ENCODE results near the gene ARID4A. TPM values are rescaled to one million over a fixed set of nuclear protein-coding genes. Genes with fewer than 3 reads are reported as not detected.

Gene ARID4A
- polyA plus RNA-seq, 4 donors: 24.7 to 35.9 (median 30.9) TPM

Other genes with a start within 250 kb of the ARID4A start
- 10 to 100 TPM; 75.5 to 90.3 (median 83.7) TPM for gene ARMH4, start 146.3 kb upstream of the ARID4A start, polyA plus RNA-seq (ENCODE audit: insufficient read length in 4 of 4)
- gene ACTR10, start 98.4 kb upstream of the ARID4A start, polyA plus RNA-seq (ENCODE audit: insufficient read length in 4 of 4): 100 to 1,000 TPM; 105 to 118 (median 111) TPM
- gene PSMA3, start 53.7 kb upstream of the ARID4A start, polyA plus RNA-seq (ENCODE audit: insufficient read length in 4 of 4): 100 to 1,000 TPM; 127 to 161 (median 143) TPM
- gene TOMM20L, start 97.4 kb downstream of the ARID4A start, polyA plus RNA-seq (ENCODE audit: insufficient read length in 4 of 4): 1 to 10 TPM in 3 of 4 donors, under 1 TPM in 1; 1.00 to 1.9 (median 1.4) TPM
- gene TIMM9, start 129.0 kb downstream of the ARID4A start, polyA plus RNA-seq (ENCODE audit: insufficient read length in 4 of 4): 10 to 100 TPM; 90.2 to 93.6 (median 91.6) TPM
- 10 to 100 TPM; 19.2 to 23.0 (median 21.5) TPM for gene KIAA0586, start 129.2 kb downstream of the ARID4A start, polyA plus RNA-seq (ENCODE audit: insufficient read length in 4 of 4)

All from right renal pelvis (tissue), 4 donors.